ENCODE results near the gene HLA-DMA.
A peak's percentile ranks its signal among the peaks of the same experiment; 100 is the strongest.

Gene HLA-DMA

GRCh38 chr6:32974541-32975308 lies 21.8 kb upstream of the HLA-DMA start:
- no peak for DNase-seq

GRCh38 chr6:32974016-32974333 lies 21.1 kb upstream of the HLA-DMA start:
- DNase-seq = peak; percentile 31 to 67

GRCh38 chr6:32973144-32974015 lies 20.5 kb upstream of the HLA-DMA start:
- peak in 1 of 2 experiments; percentile 12 for DNase-seq

- DNase-seq = peak; percentile 35 to 84
These were observed 19.7 kb upstream of the HLA-DMA start for GRCh38 chr6:32972353-32973143.

GRCh38 chr6:32971581-32972352 lies 18.9 kb upstream of the HLA-DMA start:
- DNase-seq = peak; percentile 98

GRCh38 chr6:32971242-32971580 lies 18.3 kb upstream of the HLA-DMA start:
- no peak for DNase-seq

- peak; percentile 46 to 78 for DNase-seq
These were observed 17.7 kb upstream of the HLA-DMA start for GRCh38 chr6:32970413-32971241.

- DNase-seq = peak; percentile 62 to 75
These were observed 17.0 kb upstream of the HLA-DMA start for GRCh38 chr6:32969685-32970412.

GRCh38 chr6:32968867-32969684 lies 16.2 kb upstream of the HLA-DMA start:
- DNase-seq = peak; percentile 85 to 86

- peak; percentile 89 to 93 for DNase-seq
These were observed 15.4 kb upstream of the HLA-DMA start, which contains the start of gene BRD2 for GRCh38 chr6:32968093-32968866. BRD2 (plus strand) TSS chr6:32968594; CDS start chr6:32972899, 4,305 bp downstream.

GRCh38 chr6:32967151-32968091 lies 14.5 kb upstream of the HLA-DMA start:
- DNase-seq = peak; percentile 60 to 69

GRCh38 chr6:32964776-32965175 lies 11.9 kb upstream of the HLA-DMA start:
- DNase-seq = no peak

GRCh38 chr6:32963866-32964265 lies 11.0 kb upstream of the HLA-DMA start:
- DNase-seq = no peak

- DNase-seq = no peak
These were observed 9.4 kb upstream of the HLA-DMA start for GRCh38 chr6:32962213-32962826.

GRCh38 chr6:32960563-32960962 lies 7.7 kb upstream of the HLA-DMA start:
- no peak for DNase-seq

- no peak for DNase-seq
These were observed 3.3 kb upstream of the HLA-DMA start for GRCh38 chr6:32956176-32956575.
